ENCODE measurements around the gene PFKFB3.
"Not testable (repeated sequence)": the region's sequence is repeated elsewhere in the genome, so short reads cannot be mapped to it uniquely, and the experiment has no call there.

PFKFB3 gene

DNA sequence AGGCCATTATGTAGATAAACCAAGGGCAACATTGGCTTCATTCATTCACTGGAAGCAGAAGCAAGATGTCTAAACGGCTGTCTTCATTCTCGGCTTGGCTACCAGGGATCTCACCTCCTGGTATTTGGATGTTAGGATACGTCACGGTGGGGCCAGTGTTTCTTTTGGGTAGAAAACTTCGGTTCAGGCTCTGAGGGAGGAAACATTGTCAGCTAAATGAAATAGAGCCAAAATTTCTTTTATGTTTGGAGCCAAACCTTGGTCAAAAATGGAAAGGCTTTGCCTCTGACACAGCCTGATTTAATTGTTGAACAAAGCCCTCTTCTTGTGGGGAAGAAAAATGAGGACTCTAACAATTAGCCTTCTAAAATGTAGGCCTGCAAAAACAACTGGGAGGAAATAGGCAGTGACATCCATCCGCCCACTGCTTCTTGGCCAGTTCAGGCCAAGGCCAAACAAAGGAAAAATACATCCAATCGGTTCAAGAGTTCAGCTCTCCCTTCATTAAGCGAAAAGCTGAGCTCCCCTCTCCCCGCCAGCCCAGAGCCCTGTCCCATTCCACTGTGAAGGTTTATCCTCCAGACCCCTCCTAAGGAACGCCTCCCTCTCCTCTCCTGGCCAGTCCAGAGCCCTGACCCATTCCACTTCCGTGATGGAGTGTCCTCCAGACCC is 44.4 kb downstream of the PFKFB3 start:
- Histone ChIP-seq H3K27ac (ENCODE audit: low read depth, low read length) (no peak overlapping the region), H3K27me3 (ENCODE audit: control insufficient read depth, low read length) (no peaks in the 10 kb centered on the region), H3K4me2 (ENCODE audit: low read length) (no peak overlapping the region), H3F3A (ENCODE audit: control insufficient read depth, insufficient read depth) (no peaks in the 10 kb centered on the region), H3K4me3 (ENCODE audit: low read length) (no peak overlapping the region), H3K79me2 (ENCODE audit: control insufficient read depth, low read length) (no peaks in the 10 kb centered on the region), H3K9me2 (replicated peaks; ENCODE audit: control insufficient read depth, low read length) (no peaks in the 10 kb centered on the region), H3K4me1 (ENCODE audit: control insufficient read depth, low read length) (peaks cover 5% of the 10 kb centered on the region; the same call in 1 of the 2 replicates), H3K36me3 (ENCODE audit: control insufficient read depth, low read length) (no peaks in the 10 kb centered on the region), H3K9me3 (ENCODE audit: control insufficient read depth, insufficient read depth, low read length) (no peaks in the 10 kb centered on the region), H4K20me1 (ENCODE audit: control insufficient read depth, insufficient read depth, low read depth, low read length) (no peaks in the 10 kb centered on the region)
- TF ChIP-seq, protein P1, sequence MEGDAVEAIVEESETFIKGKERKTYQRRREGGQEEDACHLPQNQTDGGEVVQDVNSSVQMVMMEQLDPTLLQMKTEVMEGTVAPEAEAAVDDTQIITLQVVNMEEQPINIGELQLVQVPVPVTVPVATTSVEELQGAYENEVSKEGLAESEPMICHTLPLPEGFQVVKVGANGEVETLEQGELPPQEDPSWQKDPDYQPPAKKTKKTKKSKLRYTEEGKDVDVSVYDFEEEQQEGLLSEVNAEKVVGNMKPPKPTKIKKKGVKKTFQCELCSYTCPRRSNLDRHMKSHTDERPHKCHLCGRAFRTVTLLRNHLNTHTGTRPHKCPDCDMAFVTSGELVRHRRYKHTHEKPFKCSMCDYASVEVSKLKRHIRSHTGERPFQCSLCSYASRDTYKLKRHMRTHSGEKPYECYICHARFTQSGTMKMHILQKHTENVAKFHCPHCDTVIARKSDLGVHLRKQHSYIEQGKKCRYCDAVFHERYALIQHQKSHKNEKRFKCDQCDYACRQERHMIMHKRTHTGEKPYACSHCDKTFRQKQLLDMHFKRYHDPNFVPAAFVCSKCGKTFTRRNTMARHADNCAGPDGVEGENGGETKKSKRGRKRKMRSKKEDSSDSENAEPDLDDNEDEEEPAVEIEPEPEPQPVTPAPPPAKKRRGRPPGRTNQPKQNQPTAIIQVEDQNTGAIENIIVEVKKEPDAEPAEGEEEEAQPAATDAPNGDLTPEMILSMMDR (IDR thresholded peaks at IDR 0.05; ENCODE audit: low read depth, low read length, poor library complexity, severe bottlenecking), result no peak

DNA sequence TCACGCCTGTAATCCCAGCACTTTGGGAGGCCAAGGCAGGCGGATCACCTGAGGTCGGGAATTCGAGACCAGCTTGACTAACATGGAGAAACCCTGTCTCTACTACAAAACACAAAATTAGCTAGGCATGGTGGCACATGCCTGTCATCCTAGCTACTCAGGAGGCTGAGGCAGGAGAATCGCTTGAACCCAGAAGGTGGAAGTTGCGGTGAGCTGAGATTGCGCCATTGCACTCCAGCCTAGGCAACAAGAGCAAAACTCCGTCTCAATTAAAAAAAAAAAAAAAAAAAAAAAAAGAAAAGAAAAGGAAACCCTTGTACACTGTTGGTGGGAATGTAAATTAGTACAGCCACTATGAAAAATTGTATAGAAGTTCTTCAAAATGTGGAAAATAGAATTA is 46.2 kb downstream of the PFKFB3 start:
- H3K36me3 ChIP-seq (ENCODE audit: control insufficient read depth, low read length); H3K4me2 ChIP-seq (ENCODE audit: low read length); H3K4me3 ChIP-seq (ENCODE audit: low read length); H3K4me1 ChIP-seq (ENCODE audit: control insufficient read depth, low read length); H3F3A ChIP-seq (ENCODE audit: control insufficient read depth, insufficient read depth); H3K9me2 ChIP-seq (replicated peaks; ENCODE audit: control insufficient read depth, low read length); H3K27ac ChIP-seq (ENCODE audit: low read depth, low read length); H3K27me3 ChIP-seq (ENCODE audit: control insufficient read depth, low read length); H4K20me1 ChIP-seq (ENCODE audit: control insufficient read depth, insufficient read depth, low read depth, low read length); H3K79me2 ChIP-seq (ENCODE audit: control insufficient read depth, low read length); H3K9me3 ChIP-seq (ENCODE audit: control insufficient read depth, insufficient read depth, low read length): not testable (repeated sequence)

DNA sequence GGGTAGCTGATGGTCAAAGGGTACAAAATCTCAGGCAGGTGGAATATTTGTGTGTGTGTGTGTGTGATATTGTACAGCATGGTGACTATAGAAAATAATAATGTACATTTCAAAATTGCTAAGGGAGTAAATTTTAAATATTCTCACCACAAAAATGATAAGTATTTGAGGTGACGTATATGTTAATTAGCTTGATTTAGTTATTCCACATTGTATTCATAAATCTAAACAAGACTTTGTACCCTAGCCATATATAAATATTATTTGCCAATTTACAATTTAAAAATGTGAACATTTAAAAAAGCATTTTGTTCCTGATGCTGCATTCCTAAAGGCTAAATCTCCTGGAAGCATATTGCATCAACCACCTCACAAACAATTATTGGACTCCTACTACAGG is 47.0 kb downstream of the PFKFB3 start:
- Histone ChIP-seq H3K27ac (ENCODE audit: low read depth, low read length) (no peak overlapping the region), H3K9me3 (ENCODE audit: control insufficient read depth, insufficient read depth, low read length) (no peaks in the 10 kb centered on the region), H3K4me2 (ENCODE audit: low read length) (no peak overlapping the region), H3F3A (ENCODE audit: control insufficient read depth, insufficient read depth) (no peaks in the 10 kb centered on the region), H3K4me1 (ENCODE audit: control insufficient read depth, low read length) (peaks cover 5% of the 10 kb centered on the region; the same call in 1 of the 2 replicates), H3K36me3 (ENCODE audit: control insufficient read depth, low read length) (no peaks in the 10 kb centered on the region), H3K9me2 (replicated peaks; ENCODE audit: control insufficient read depth, low read length) (no peaks in the 10 kb centered on the region), H4K20me1 (ENCODE audit: control insufficient read depth, insufficient read depth, low read depth, low read length) (no peaks in the 10 kb centered on the region), H3K4me3 (ENCODE audit: low read length) (no peak overlapping the region), H3K79me2 (ENCODE audit: control insufficient read depth, low read length) (no peaks in the 10 kb centered on the region), H3K27me3 (ENCODE audit: control insufficient read depth, low read length) (no peaks in the 10 kb centered on the region)
- no peak for TF ChIP-seq EZH2phosphoT487 (IDR thresholded peaks at IDR 0.05; ENCODE audit: borderline replicate concordance, low read length)
- TF ChIP-seq, protein P1 (IDR thresholded peaks at IDR 0.05; ENCODE audit: low read depth, low read length, poor library complexity, severe bottlenecking), result no peak

DNA sequence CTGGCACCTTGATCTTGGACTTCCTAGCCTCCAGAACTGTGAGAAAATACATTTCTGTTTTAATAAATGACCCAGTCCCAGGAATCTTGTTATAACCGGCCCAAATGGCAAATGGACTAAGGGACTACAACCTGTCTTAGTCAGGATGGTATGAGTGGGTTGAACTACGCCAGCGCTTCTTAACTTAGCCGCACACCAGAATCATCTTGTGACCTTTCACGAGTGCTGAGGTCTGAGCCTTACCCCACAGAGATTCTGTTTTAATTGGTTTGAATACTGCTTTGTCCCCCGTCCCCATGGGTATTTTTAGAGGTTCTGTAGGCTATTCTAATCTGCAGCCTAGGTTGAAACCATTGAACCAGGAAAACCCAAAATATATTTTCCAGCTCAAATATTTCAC is 48.0 kb downstream of the PFKFB3 start:
- H3K4me3 ChIP-seq (ENCODE audit: low read length), result no peak overlapping the region
- H3K9me3 ChIP-seq (ENCODE audit: control insufficient read depth, insufficient read depth, low read length), result no peaks in the 10 kb centered on the region
- no peaks in the 10 kb centered on the region for H3F3A ChIP-seq (ENCODE audit: control insufficient read depth, insufficient read depth)
- TF ChIP-seq EZH2phosphoT487 (IDR thresholded peaks at IDR 0.05; ENCODE audit: borderline replicate concordance, low read length), result no peak
- TF ChIP-seq, protein P1 (IDR thresholded peaks at IDR 0.05; ENCODE audit: low read depth, low read length, poor library complexity, severe bottlenecking), result no peak
- no peak overlapping the region for H3K4me2 ChIP-seq (ENCODE audit: low read length)
- no peaks in the 10 kb centered on the region for H3K9me2 ChIP-seq (replicated peaks; ENCODE audit: control insufficient read depth, low read length)
- H3K27me3 ChIP-seq (ENCODE audit: control insufficient read depth, low read length), result no peaks in the 10 kb centered on the region
- H3K79me2 ChIP-seq (ENCODE audit: control insufficient read depth, low read length), result no peaks in the 10 kb centered on the region
- no peak overlapping the region for H3K27ac ChIP-seq (ENCODE audit: low read depth, low read length)
- peaks cover 5% of the 10 kb centered on the region; the same call in 1 of the 2 replicates for H3K4me1 ChIP-seq (ENCODE audit: control insufficient read depth, low read length)
- H3K36me3 ChIP-seq (ENCODE audit: control insufficient read depth, low read length), result no peaks in the 10 kb centered on the region
- H4K20me1 ChIP-seq (ENCODE audit: control insufficient read depth, insufficient read depth, low read depth, low read length), result no peaks in the 10 kb centered on the region
